GM19193 (cell line): ENCODE results near the gene PRSS48.

Experiments
- POLR2A ChIP-seq: IDR thresholded peaks from 4 replicates; pipeline ENCODE4 v1.6.1; 2011; ENCODE audit not compliant: insufficient read depth, insufficient read length; ENCODE audit errors: extremely low read depth

Gene PRSS48

GRCh38 chr4:151325111-151325948, 48.4 kb downstream of the PRSS48 start, which contains the start of gene SH3D19:
SH3D19 (minus strand) TSS chr4:151325605; CDS start chr4:151325352, 253 bp downstream.
- TF ChIP-seq POLR2A, result no peak

GRCh38 chr4:151325949-151326246, 48.9 kb downstream of the PRSS48 start:
- TF ChIP-seq POLR2A, result no peak

GRCh38 chr4:151329217-151330007, 52.5 kb downstream of the PRSS48 start:
- TF ChIP-seq POLR2A, result no peak

- TF ChIP-seq POLR2A, result no peak
These were observed 54.5 kb downstream of the PRSS48 start for GRCh38 chr4:151331276-151332042.

GRCh38 chr4:151339467-151339866, 62.5 kb downstream of the PRSS48 start:
- TF ChIP-seq POLR2A, result no peak

GRCh38 chr4:151340751-151341385, 63.9 kb downstream of the PRSS48 start:
- no peak for TF ChIP-seq POLR2A
